Psoas muscle (tissue), 8 donors: ENCODE measurements around the gene PDGFRA. TPM values are rescaled to one million over a fixed set of nuclear protein-coding genes. Genes with fewer than 3 reads are reported as not detected.

Source experiments
- ATAC-seq, 4 donors: fragments of 200-7000 bp; cut with Tn5 transposase; one replicate each; pipeline ENCODE4 v1.9.1; 2020; ENCODE audit warnings: moderate library complexity in 3 of 4, mild to moderate bottlenecking in 2 of 4
- DNase-seq, 2 donors: peaks; one replicate each; pipeline ENCODE4 v3.0.0-alpha.2; 2020
- H3K27ac ChIP-seq: fragments of 200-600 bp; one replicate; pipeline ENCODE4 v1.8.0; 2022
- H3K27me3 ChIP-seq, 3 donors: fragments of 200-600 bp in 1 of 3; one replicate each; pipeline versions ENCODE4 v1.6.1 to v1.8.0; 2013 to 2022; ENCODE audit warnings: low read length in 2 of 3, mild to moderate bottlenecking in 2 of 3, moderate library complexity in 1 of 3; ENCODE audit not compliant: insufficient read depth in 3 of 3
- H3K36me3 ChIP-seq, 2 donors: fragments of 200-600 bp in 1 of 2; one replicate each; pipeline versions ENCODE4 v1.6.1 to v1.8.0; 2013 to 2022; ENCODE audit warnings: low read depth in 1 of 2, mild to moderate bottlenecking in 1 of 2, moderate library complexity in 1 of 2; ENCODE audit not compliant: insufficient read depth in 1 of 2
- H3K4me1 ChIP-seq: fragments of 200-600 bp; one replicate; pipeline ENCODE4 v1.8.0; 2022
- H3K4me3 ChIP-seq: fragments of 200-600 bp; one replicate; pipeline ENCODE4 v1.8.0; 2022; ENCODE audit warnings: mild to moderate bottlenecking
- H3K9me3 ChIP-seq: fragments of 200-600 bp; one replicate; pipeline ENCODE4 v1.8.0; 2022
- WGBS, 3 donors: extraction: QIAGEN DNeasy Blood & Tissue Kit; methylation state at CpG; one replicate each; pipeline versions ENCODE4 v1.1.6 to v1.1.7; 2013; 5-methylcytosine and 5-hydroxymethylcytosine counted together
- intact Hi-C, 2 donors: fragments of 100-400 bp; cut with DNase I; formaldehyde crosslinking; loops; one replicate each; pipeline versions ENCODE4 v1.11.0 to v1.14.2; 2022
- polyA plus RNA-seq, 3 donors: library from polyadenylated mRNA; stranded (reverse); fragments of 200-250 nt; gene quantifications; one replicate each; pipeline ENCODE4 v1.2.3, GENCODE V29; 2013
- total RNA-seq, 4 donors: library from RNA; stranded (reverse); fragmentation: NEBNext Ultra II Directional in 2 of 4; extraction: Animal tissue kit (Norgen Biotek cat#: 25700) in 2 of 4; gene quantifications; one replicate each; pipeline versions ENCODE4 v1.2.1 to v1.2.4, GENCODE V29; 2021 to 2023
- TF ChIP-seq, protein P1 (sequence below): fragments of 200-600 bp; IDR thresholded peaks from one replicate; pipeline ENCODE4 v1.8.0; 2022; ENCODE audit warnings: antibody characterized with exemption
- donor health status: healthy with polysubstance abuse.
- donor health status: DM: no; HTN: no; CAD: no; lungs with moderate emphysema.
- donor health status: Bipolar disorder and iron deficiency.
- donor health status: healthy.
- donor health status: DM: yes; HTN: yes; CAD: no.
- donor health status: DM: no; HTN: no; CAD: no.
- donor health status: DM: no; HTN: no; CAD: no.
- donor health status: DM: yes; HTN: yes; CAD: no.

The PDGFRA gene
- total and polyA plus RNA-seq, 7 donors: 3.1 to 32.6 (median 12.9) TPM

DNA sequence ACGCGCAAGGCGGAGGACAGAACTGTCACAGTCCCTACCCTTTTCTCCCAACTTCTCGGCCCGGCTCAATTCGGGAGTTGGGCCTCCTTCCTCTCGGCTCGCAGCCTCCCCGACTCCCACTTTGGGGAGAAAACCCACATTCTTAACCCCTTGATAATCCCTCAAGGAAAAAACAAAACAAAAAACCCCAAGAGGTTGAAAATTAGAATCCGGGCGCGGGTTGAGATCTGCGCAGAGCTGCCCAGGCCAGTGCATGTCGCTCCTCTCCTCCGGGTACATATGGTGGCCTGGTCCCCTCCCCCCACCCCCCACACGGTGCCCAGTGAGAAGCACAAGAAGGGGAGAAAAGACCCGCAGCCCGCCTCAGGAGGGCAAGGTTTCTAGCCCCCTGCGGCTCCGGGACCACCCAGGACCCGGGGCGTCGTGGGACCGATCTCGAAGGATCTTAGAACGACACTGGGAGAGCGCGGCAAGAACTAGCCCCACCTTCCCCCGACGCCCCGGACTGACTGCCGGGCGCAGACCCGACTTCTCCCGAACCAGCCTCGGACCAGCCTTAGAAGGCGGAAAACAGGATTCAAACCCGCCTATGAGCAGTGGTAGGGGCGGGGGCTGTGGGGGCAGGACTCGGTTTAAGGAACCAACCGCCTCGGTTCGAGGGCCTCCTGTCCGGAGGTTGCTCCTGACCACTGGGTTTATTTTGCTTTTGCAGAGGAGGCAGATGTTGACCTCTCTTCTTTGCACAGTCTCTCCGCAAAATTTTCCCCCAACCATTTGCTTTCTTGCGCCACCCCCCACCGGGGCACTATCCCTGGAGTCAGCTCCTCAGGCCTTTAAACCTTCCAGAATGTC, 2.5 kb upstream of the PDGFRA start:
- peaks cover 0 to 82% (median 41%) of the 10 kb centered on the region in 3 donors for H3K27me3 ChIP-seq
- H3K4me1 ChIP-seq: peaks cover 30% of the 10 kb centered on the region
- TF ChIP-seq, protein P1, sequence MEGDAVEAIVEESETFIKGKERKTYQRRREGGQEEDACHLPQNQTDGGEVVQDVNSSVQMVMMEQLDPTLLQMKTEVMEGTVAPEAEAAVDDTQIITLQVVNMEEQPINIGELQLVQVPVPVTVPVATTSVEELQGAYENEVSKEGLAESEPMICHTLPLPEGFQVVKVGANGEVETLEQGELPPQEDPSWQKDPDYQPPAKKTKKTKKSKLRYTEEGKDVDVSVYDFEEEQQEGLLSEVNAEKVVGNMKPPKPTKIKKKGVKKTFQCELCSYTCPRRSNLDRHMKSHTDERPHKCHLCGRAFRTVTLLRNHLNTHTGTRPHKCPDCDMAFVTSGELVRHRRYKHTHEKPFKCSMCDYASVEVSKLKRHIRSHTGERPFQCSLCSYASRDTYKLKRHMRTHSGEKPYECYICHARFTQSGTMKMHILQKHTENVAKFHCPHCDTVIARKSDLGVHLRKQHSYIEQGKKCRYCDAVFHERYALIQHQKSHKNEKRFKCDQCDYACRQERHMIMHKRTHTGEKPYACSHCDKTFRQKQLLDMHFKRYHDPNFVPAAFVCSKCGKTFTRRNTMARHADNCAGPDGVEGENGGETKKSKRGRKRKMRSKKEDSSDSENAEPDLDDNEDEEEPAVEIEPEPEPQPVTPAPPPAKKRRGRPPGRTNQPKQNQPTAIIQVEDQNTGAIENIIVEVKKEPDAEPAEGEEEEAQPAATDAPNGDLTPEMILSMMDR: no peak
- ATAC-seq: peak; percentile 15 to 41 (median 36)
- H3K27ac ChIP-seq: no peak overlapping the region
- no peaks in the 10 kb centered on the region for H3K9me3 ChIP-seq
- WGBS, 3 donors: 7 to 17% (median 16%) methylated on average over 45 to 47 of the region's 47 CpGs
- peak overlapping the region; percentile 58 for H3K4me3 ChIP-seq
- intact Hi-C loops: loop anchor here (5.0 to 10.0 kb wide), 2 partner anchors 319 to 732 kb away; no protein-coding TSS in a partner anchor
- no peaks in the 10 kb centered on the region for H3K36me3 ChIP-seq
- DNase-seq: peak; percentile 69 to 81

DNA sequence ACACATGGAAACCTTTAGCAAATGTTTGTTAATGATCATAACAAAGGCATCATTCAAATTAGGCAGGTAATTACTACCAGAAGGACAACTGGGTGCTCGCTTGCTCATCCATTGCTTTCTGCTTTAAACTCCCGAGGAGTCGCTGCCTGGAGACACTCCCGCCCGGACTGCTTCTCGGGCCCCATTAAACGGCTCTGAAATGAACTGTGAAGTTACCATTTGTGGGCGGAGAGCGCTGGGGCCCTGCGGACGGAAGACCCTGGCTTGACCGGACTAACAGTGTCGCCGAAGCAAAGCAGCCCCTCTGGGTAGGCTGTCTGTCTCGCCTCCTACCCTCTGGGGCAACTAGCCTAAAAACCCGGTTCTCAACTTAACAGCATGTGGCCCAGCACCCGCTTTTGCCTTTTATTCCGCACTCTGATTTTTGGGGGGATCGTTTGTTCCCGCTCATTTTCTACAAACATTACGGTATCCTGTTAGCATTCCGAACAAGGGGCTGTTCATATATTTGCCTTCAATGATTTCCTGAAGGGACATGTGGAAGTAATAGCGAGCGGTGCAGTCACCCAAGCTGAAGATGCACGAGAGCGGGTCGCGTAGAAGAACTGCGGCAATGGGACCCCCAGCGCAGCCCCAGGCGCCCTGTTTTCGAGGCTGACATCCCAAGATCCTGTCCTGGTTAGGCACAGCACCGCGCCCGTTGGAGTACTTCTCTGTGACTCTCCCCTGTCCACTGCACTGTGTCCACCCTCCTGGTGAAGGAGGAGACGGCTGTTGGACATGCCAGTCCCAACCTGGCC, 1.6 kb upstream of the PDGFRA start:
- Histone ChIP-seq H3K27ac (no peak overlapping the region), H3K9me3 (no peaks in the 10 kb centered on the region), H3K4me1 (peaks cover 33% of the 10 kb centered on the region), H3K4me3 (peak overlapping the region; percentile 58), H3K36me3 (no peaks in the 10 kb centered on the region), H3K27me3 (peaks cover 0 to 90% (median 48%) of the 10 kb centered on the region in 3 donors)
- intact Hi-C loops: loop anchor here (5.0 to 10.0 kb wide), 2 partner anchors 320 to 733 kb away; no protein-coding TSS in a partner anchor
- WGBS, 3 donors: 2 to 4% (median 3%) methylated on average over 36 of the region's 36 CpGs
- ATAC-seq: peak; percentile 7 to 24 (median 19)
- TF ChIP-seq, protein P1: no peak
- DNase-seq: no peak

DNA sequence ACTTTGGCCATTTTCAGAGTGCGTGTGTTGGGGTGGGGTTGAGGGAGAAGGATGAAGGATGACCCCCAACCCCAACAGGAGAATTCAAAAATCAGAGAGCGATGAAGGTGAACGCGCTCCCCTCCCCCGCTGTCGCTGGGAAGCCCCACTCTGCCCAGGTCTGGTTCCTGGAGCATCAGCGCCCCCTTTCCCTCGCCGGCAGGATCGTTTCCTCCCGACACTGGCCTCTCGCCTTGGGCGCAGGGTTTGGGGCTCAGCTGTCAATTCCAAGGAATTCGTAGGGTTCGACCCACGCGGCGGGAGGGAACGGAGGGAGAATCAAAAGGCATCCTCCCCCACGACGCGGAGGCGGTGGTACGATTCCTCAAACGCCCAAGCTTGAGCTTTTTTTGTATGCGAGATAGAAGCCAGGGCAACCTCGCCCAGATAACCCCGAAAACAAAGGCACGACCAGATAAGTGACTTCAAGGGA, 1.0 kb upstream of the PDGFRA start:
- peaks cover 35% of the 10 kb centered on the region for H3K4me1 ChIP-seq
- ATAC-seq: peak; percentile 54 to 69 (median 60)
- TF ChIP-seq, protein P1: peak; percentile 48
- H3K36me3 ChIP-seq: no peaks in the 10 kb centered on the region
- WGBS, 3 donors: 4% methylated on average over 29 of the region's 29 CpGs
- H3K9me3 ChIP-seq: no peaks in the 10 kb centered on the region
- intact Hi-C loops: loop anchor here (5.0 to 10.0 kb wide), 2 partner anchors 321 to 733 kb away; no protein-coding TSS in a partner anchor
- DNase-seq: peak; percentile 79 to 86
- H3K27ac ChIP-seq: no peak overlapping the region
- peaks cover 0 to 95% (median 48%) of the 10 kb centered on the region in 3 donors for H3K27me3 ChIP-seq
- H3K4me3 ChIP-seq: peak overlapping the region; percentile 58

DNA sequence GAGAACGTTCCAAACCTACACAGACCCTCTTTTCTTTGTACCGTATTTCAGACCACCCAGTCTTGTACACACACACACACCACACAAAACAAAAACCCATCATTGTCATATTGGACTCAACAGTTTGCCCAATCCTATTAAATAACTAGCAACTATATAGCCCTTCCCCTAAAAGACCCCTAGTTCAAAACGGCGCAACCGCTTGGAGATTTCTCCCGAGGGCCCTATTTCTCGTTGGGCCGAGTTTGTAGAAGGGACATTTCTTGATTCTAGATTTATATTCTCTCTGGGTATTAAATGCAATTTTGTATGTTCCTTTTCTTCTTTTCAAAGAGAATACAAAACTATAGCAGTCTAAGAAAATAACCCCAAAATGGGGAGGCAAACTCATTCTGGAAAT, 547 bp upstream of the PDGFRA start:
- Histone ChIP-seq H3K4me1 (peaks cover 37% of the 10 kb centered on the region), H3K27ac (no peak overlapping the region), H3K4me3 (peak overlapping the region; percentile 58), H3K36me3 (no peaks in the 10 kb centered on the region), H3K27me3 (peaks cover 0 to 92% (median 48%) of the 10 kb centered on the region in 3 donors), H3K9me3 (no peaks in the 10 kb centered on the region)
- intact Hi-C loops: loop anchor here (5.0 to 10.0 kb wide), 2 partner anchors 321 to 734 kb away; no protein-coding TSS in a partner anchor
- no peak for DNase-seq
- TF ChIP-seq, protein P1: no peak
- WGBS, 3 donors: 18 to 37% (median 33%) methylated on average over 8 of the region's 8 CpGs
- no peak for ATAC-seq
